Globus pallidus (tissue), 1 donor: Measurements from ENCODE around the gene FAM181B.

ENCODE experiments used
- DNase-seq: peaks from one replicate; pipeline ENCODE4 v3.0.0-alpha.2; 2015; ENCODE audit warnings: low spot score

Gene FAM181B

GRCh38 chr11:82733444-82734119 is at the start of gene FAM181B:
Gene FAM181B (minus strand): TSS chr11:82733864. CDS start chr11:82733729, 135 bp downstream.
- peak; percentile 88 for DNase-seq

- DNase-seq = no peak
Observed at GRCh38 chr11:82782825-82783374, 49.2 kb upstream of the FAM181B start.

GRCh38 chr11:82778776-82779175 is 45.1 kb upstream of the FAM181B start:
- DNase-seq = no peak

- DNase-seq = no peak
Observed at GRCh38 chr11:82776377-82776776, 42.7 kb upstream of the FAM181B start.

- DNase-seq = peak; percentile 63
Observed at GRCh38 chr11:82775736-82776346, 42.2 kb upstream of the FAM181B start.

- no peak for DNase-seq
Observed at GRCh38 chr11:82775218-82775617, 41.6 kb upstream of the FAM181B start.

GRCh38 chr11:82771781-82772180 is 38.1 kb upstream of the FAM181B start:
- DNase-seq = no peak

GRCh38 chr11:82767123-82767522 is 33.5 kb upstream of the FAM181B start:
- no peak for DNase-seq

- no peak for DNase-seq
Observed at GRCh38 chr11:82765466-82766034, 31.9 kb upstream of the FAM181B start.

GRCh38 chr11:82763167-82763566 is 29.5 kb upstream of the FAM181B start:
- no peak for DNase-seq

GRCh38 chr11:82759649-82760048 is 26.0 kb upstream of the FAM181B start:
- DNase-seq = no peak

GRCh38 chr11:82757660-82758357 is 24.1 kb upstream of the FAM181B start:
- DNase-seq = no peak

- DNase-seq = peak; percentile 94
Observed at GRCh38 chr11:82756765-82757639, 23.3 kb upstream of the FAM181B start.

GRCh38 chr11:82754410-82754809 is 20.7 kb upstream of the FAM181B start:
- DNase-seq = no peak

GRCh38 chr11:82753921-82754320 is 20.3 kb upstream of the FAM181B start:
- no peak for DNase-seq

- DNase-seq = no peak
Observed at GRCh38 chr11:82752801-82753200, 19.1 kb upstream of the FAM181B start.

GRCh38 chr11:82750643-82751139 is 17.0 kb upstream of the FAM181B start:
- no peak for DNase-seq

- no peak for DNase-seq
Observed at GRCh38 chr11:82747471-82747870, 13.8 kb upstream of the FAM181B start.

- no peak for DNase-seq
Observed at GRCh38 chr11:82738091-82738490, 4.4 kb upstream of the FAM181B start.

- no peak for DNase-seq
Observed at GRCh38 chr11:82734120-82734479, 436 bp upstream of the FAM181B start.

- DNase-seq = peak; percentile 65
Observed at GRCh38 chr11:82732734-82733443, 775 bp downstream of the FAM181B start.
